HuH-7.5 (cell line): ENCODE data around the gene AGL.
"Not testable (repeated sequence)": the region's sequence is repeated elsewhere in the genome, so short reads cannot be mapped to it uniquely, and the experiment has no call there.

Experiments used
- DNase-seq: peaks from one replicate; pipeline ENCODE4 v3.0.0; 2011; ENCODE audit warnings: low spot score

AGL gene

GRCh38 chr1:99943223-99943794 lies 93.1 kb downstream of the AGL start:
- DNase-seq: no peak

GRCh38 chr1:99944192-99944591 lies 94.0 kb downstream of the AGL start:
- no peak for DNase-seq

- DNase-seq: no peak
Measured at GRCh38 chr1:99945174-99945573, 95.0 kb downstream of the AGL start.

- DNase-seq: no peak
Measured at GRCh38 chr1:99950486-99950885, 100.3 kb downstream of the AGL start.

- no peak for DNase-seq
Measured at GRCh38 chr1:99952522-99952921, 102.4 kb downstream of the AGL start.

DNA sequence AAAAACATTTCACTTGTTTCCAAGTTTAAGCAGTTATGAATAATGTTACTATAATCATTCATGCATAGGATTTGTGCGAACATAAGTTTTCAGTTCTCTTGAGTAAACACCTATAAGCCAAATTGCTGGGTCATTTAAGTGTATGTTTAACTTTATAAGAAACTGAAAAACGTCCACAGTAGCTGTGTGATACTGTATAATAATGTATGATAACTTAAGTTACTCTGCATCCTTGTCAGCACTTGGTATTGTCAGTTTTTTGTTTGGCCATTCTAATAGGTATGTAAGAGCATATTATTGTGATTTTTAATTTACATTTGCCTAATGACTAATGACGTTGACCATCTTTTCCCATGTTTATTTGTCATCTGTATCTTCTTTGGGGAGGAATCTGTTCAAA lies 105.2 kb downstream of the AGL start:
- no peak for DNase-seq

GRCh38 chr1:99956755-99957154 lies 106.6 kb downstream of the AGL start:
- DNase-seq: no peak

DNA sequence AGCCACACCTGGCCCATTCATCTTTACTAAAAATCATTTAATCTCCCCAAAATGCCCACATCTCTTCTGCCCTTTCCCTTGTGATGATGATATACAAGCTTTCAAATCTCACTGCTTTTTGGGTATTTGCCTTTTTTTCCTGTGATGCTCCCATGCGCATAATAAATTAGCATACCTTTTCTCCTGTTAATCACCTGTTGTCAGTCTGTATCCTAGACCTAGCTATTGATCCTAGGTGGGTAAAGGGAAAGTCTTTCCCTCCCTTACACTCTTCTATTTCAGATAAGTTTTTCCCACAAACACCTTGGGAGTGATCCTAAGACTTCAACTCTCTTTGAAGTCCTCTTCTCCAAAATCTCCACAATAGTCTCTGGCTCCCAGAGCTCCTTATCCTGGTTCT lies 107.7 kb downstream of the AGL start:
- DNase-seq: no peak

GRCh38 chr1:99959189-99959705 lies 109.1 kb downstream of the AGL start:
- DNase-seq: not testable (repeated sequence)

DNA sequence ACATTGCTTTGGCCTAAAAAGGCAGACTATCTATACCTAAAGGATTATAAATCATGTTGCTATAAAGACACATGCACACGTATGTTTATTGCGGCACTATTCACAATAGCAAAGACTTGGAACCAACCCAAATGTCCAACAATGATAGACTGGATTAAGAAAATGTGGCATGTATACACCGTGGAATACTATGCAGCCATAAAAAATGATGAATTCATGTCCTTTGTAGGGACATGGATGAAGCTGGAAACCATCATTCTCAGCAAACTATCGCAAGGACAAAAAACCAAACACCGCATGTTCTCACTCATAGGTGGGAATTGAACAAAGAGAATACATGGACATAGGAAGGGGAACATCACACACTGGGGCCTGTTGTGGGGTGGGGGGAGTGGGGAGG lies 110.1 kb downstream of the AGL start:
- not testable (repeated sequence) for DNase-seq

- DNase-seq: no peak
Measured at GRCh38 chr1:99963041-99963795, 113.1 kb downstream of the AGL start.

DNA sequence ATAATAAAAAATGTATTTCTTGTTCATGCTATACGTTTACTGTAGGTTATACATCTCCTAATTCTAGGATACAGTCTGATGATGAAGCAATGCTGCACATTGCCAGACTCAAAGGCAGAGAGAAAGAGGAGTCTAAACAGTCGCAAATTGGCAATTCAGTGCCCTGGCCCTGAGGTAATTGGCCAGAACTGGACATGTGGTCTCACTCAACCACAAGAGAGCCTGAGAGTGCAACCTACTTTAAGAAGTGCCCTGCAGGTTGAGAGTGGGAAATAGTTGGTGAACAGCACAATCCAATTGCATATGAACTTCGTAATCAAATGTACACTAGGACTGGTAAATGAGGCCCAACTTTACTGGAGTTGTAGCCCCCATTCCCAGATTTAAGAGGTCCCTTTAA lies 114.6 kb downstream of the AGL start:
- DNase-seq: no peak

DNA sequence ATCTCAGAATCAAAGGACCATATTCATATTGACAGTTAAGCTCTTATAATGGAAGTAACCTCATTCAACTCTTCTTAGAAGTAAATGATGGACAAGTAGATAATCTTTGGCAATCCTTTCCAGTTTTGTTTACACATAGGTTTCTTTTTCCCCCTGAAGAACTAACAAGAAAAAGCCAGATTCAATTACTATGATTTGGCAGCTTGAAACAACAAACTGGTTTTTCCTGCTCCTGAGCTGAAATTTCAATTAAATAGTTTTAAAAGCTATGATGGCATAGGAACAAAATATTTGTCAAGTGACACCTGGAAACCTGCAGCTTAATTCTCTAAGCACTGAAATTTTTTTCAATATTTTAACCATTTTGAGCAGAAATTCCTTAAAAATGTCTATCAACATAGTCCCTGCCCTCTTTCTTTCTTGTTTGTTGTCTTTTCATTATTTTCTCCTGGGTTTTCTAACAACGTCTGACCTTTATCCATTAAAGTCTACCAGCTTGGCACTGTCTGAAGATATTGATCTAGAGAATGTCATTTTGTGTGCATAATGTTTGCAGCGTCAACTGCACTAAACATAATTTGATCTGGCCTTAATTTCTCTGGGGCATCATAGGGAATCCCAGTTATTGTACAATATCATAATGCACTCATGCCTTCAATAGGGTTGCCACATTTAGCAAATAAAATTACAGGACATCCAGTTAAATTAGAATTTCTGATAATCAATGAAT lies 115.7 kb downstream of the AGL start:
- no peak for DNase-seq

DNA sequence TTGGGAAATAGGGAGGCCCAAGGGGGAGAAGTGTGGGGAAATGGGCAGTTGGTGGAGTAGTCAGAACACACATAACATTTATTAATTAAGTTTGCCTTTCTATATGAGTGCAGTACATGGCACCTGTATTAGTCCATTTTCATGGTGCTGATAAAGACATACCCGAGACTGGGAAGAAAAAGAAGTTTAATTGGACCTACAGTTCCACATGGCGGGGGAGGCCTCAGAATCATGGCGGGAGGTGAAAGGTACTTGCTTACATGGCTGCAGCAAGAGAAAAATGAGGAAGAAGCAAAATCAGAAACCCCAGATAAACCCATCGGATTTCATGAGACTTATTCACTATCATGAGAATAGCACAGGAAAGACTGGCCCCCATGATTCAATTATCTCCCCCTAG lies 118.1 kb downstream of the AGL start:
- no peak for DNase-seq

- DNase-seq: peak; percentile 9
Measured at GRCh38 chr1:99969260-99969728, 119.1 kb downstream of the AGL start.

DNA sequence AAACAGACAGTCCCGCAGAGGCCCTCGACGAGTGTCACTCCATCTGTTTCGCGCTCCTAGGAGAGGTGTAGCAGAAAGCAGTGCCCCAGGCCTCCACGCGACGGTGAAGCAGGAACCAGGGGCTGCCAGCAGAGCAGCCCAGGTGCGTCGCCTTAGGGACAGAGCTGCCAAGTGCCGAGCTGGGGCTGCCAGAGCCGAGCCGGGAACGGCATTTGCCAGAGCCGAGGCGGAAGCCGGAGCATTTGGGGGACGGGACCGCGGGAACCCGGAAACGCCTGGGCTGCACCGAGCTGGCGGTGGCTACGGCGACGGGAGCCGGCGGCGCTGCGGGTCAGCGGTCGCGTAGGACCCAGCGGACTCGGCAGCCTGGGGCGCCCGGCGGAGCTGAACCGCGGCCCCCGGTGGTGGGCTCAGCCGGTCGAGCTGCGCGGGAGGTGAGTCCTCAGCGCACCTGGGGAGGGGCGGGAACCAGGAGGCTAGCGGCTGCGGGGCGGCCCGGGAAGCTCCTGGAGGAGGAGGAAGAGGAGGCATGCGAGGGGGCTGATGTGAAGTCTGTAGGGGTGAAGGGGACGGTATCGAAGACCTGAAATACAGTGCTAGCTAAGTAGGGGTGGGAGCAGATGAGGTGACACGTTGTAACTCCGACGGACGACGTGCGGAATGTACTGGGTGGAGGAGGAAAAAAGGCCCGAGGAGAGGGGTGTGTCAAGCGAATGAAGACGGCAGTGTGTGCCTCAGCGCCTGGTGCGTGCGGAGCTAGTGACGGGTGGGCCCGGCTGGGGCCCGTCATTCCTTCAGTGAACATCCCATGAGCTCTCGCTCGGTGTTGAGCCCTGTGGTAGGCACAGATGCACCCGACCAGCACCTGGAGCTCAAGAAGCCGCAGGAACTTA lies 119.8 kb downstream of the AGL start, which contains the start of gene SLC35A3:
Gene SLC35A3, plus strand, starts transcription at position 268 of the 893 bp plus-strand sequence. CDS start 23,559 bp downstream, outside the sequence.
- peak; percentile 60 for DNase-seq

DNA sequence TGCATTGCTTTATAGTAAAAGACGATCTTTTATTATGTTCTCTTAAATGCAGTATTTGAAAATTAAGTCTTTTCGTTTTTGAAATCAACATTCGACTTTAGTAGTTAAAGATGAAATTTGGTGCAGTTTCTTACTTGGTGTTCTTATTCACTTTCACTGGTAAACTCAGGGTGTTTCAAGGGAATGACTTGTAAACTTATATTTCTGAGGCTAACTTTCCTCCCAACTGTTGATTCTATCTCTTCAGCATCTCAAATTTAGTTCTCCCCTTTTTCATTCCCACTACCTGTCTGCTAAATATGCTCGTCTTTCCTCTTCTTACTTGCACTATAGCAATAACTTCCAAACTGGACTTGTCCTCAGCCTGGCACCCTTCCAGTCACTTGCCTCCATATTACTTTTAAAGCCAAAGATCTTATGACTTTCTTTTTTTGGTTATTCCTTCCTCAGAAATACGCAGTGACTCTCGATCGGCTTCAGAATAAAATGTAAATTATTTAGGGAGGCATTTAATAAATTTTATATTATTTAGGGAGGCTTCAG lies 120.6 kb downstream of the AGL start:
- DNase-seq: no peak

- DNase-seq: not testable (repeated sequence)
Measured at GRCh38 chr1:99972066-99972465, 121.9 kb downstream of the AGL start.
